Esophagus squamous epithelium (tissue), 4 donors: ENCODE measurements around the gene CACNA1B.

Experiments
- CTCF ChIP-seq, 6 experiments: fragments of 450-650 bp in 4 of 6; fragments of 200-600 bp in 2 of 6; sonication (generic) in 2 of 6; IDR thresholded peaks; one replicate each; pipeline ENCODE4 v1.5.1; 2016 to 2019; ENCODE audit warnings: antibody characterized with exemption in 6 of 6, mild to moderate bottlenecking in 4 of 6, moderate library complexity in 4 of 6
- POLR2A ChIP-seq, 4 donors: fragments of 450-650 bp; IDR thresholded peaks; one replicate each; pipeline ENCODE4 v1.6.1; 2017; ENCODE audit warnings: antibody characterized with exemption in 4 of 4, mild to moderate bottlenecking in 4 of 4, moderate library complexity in 3 of 4

DNA sequence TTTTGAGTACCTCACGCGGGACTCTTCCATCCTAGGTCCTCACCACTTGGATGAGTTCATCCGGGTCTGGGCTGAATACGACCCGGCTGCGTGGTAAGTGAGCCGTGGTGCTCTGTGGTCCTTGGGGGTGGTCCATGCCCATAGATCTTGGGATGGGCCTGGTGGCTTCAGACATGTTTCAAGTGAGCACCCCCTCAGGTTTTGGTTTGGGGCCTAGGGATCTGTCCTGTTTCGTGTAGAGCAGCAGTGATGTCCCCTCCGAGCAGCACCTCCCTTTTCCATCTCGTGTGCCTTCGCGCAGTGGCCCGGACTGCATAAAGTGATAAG, 218.9 kb downstream of the CACNA1B start:
- TF ChIP-seq CTCF (IDR thresholded peaks at IDR 0.05), result no peak
- TF ChIP-seq POLR2A (IDR thresholded peaks at IDR 0.05), result no peak
